ENCODE measurements around the gene EML4.
"Not testable (repeated sequence)": the region's sequence is repeated elsewhere in the genome, so short reads cannot be mapped to it uniquely, and the experiment has no call there.

EML4 gene

DNA sequence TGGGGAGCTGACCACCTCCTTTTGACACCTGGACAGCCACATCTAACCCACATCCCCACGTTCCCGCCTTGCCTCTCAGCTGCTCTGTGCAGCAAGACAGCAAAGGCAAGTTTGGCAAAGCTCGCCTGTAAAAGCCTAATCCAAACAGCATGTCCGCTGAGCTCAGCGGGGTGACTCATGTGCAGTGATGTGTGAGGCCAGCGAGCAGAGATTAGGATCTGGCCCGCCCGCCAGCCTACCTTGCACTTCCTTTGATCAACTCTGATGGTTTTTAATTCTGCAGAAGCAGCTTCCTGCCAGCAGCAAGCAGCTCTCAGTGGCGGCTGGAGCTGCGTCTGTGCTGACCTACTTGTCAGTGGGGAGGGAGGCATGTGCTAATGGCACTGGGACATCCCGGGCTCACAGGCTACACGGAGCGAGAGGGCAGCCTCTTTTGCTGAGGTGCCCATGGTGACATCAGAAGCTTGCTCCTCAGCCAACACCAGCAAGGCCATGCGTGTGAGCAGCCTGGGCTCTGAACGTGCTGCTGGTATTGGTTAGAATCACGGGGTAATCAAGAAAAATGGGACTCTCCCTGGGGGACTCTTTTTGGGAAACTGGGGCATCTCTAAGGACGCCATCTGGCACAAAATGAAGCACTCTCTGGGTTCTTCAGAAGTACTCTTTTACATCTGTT lies 36.0 kb upstream of the EML4 start:
- Mint-ChIP-seq H3K27ac (peak overlapping the region; percentile 83), H3K9me3 (no peaks in the 10 kb centered on the region), H3K4me3 (peak overlapping the region; percentile 76), H3K4me1 (peaks cover 48% of the 10 kb centered on the region), H3K27me3 (no peaks in the 10 kb centered on the region), H3K36me3 (no peaks in the 10 kb centered on the region)
- DNase-seq (ENCODE audit: low spot score in 2 of 2) (peak; percentile 60 to 70), ATAC-seq (ENCODE audit: low read depth) (peak; percentile 88)

GRCh38 chr2:42133771-42134195 lies 35.4 kb upstream of the EML4 start:
- H3K9me3 Mint-ChIP-seq, result no peaks in the 10 kb centered on the region
- ATAC-seq (ENCODE audit: low read depth) (no peak), DNase-seq (ENCODE audit: low spot score in 2 of 2) (no peak)
- peak overlapping the region; percentile 76 for H3K4me3 Mint-ChIP-seq
- no peaks in the 10 kb centered on the region for H3K36me3 Mint-ChIP-seq
- no peaks in the 10 kb centered on the region for H3K27me3 Mint-ChIP-seq
- H3K4me1 Mint-ChIP-seq, result peaks cover 41% of the 10 kb centered on the region
- peak overlapping the region; percentile 83 for H3K27ac Mint-ChIP-seq

DNA sequence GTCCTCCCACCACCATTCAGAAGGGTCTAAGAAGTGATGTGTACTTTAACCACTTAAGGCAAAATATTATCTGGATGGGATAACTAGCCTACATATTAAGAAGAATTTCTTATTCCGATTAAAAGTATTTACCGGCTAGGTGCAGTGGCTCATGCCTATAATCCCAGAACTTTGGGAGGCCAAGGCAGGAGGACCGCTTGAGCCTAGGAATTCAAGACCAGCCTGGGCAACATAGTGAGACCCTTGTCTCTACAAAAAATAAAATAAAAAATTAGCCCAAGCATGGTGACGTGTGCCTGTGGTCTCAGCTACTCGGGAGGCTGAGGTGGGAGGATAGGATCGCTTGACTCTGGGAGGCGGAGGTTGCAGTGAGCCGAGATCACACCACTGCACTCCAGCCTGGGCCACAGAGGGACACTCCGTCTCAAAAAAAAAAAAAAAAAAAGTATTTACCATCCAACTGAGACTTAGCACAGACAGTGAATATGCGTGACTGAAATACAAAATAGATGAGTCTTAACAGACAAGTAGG lies 34.7 kb upstream of the EML4 start:
- H3K27me3 Mint-ChIP-seq; H3K36me3 Mint-ChIP-seq; H3K9me3 Mint-ChIP-seq; H3K4me3 Mint-ChIP-seq; DNase-seq (ENCODE audit: low spot score in 2 of 2); ATAC-seq (ENCODE audit: low read depth); H3K27ac Mint-ChIP-seq: not testable (repeated sequence)
- peaks cover 34% of the 10 kb centered on the region for H3K4me1 Mint-ChIP-seq

GRCh38 chr2:42135381-42136312 lies 33.5 kb upstream of the EML4 start:
- ATAC-seq (ENCODE audit: low read depth), result peak; percentile 14
- no peaks in the 10 kb centered on the region for H3K27me3 Mint-ChIP-seq
- peak overlapping the region; percentile 83 for H3K27ac Mint-ChIP-seq
- no peak for DNase-seq (ENCODE audit: low spot score in 2 of 2)
- peaks cover 24% of the 10 kb centered on the region for H3K4me1 Mint-ChIP-seq
- peak overlapping the region; percentile 4 for H3K4me3 Mint-ChIP-seq
- no peaks in the 10 kb centered on the region for H3K36me3 Mint-ChIP-seq
- H3K9me3 Mint-ChIP-seq, result no peaks in the 10 kb centered on the region

- Mint-ChIP-seq H3K9me3 (no peaks in the 10 kb centered on the region), H3K27ac (no peak overlapping the region), H3K36me3 (no peaks in the 10 kb centered on the region), H3K27me3 (no peaks in the 10 kb centered on the region), H3K4me3 (no peak overlapping the region), H3K4me1 (peaks cover 31% of the 10 kb centered on the region)
- DNase-seq (ENCODE audit: low spot score in 2 of 2), result no peak
- ATAC-seq (ENCODE audit: low read depth), result no peak
These were observed 32.4 kb upstream of the EML4 start for GRCh38 chr2:42136782-42137124.

- Mint-ChIP-seq H3K4me3 (no peak overlapping the region), H3K27me3 (no peaks in the 10 kb centered on the region), H3K36me3 (no peaks in the 10 kb centered on the region), H3K4me1 (peaks cover 32% of the 10 kb centered on the region), H3K27ac (no peak overlapping the region), H3K9me3 (no peaks in the 10 kb centered on the region)
- DNase-seq (ENCODE audit: low spot score in 2 of 2) (no peak), ATAC-seq (ENCODE audit: low read depth) (no peak)
These were observed 31.9 kb upstream of the EML4 start for GRCh38 chr2:42137125-42137841.

GRCh38 chr2:42138163-42139015 lies 30.8 kb upstream of the EML4 start:
- peak overlapping the region; percentile 14 for H3K27ac Mint-ChIP-seq
- H3K36me3 Mint-ChIP-seq, result peaks cover 2% of the 10 kb centered on the region
- no peaks in the 10 kb centered on the region for H3K27me3 Mint-ChIP-seq
- no peaks in the 10 kb centered on the region for H3K9me3 Mint-ChIP-seq
- H3K4me1 Mint-ChIP-seq, result peaks cover 22% of the 10 kb centered on the region
- no peak for DNase-seq (ENCODE audit: low spot score in 2 of 2)
- no peak for ATAC-seq (ENCODE audit: low read depth)
- H3K4me3 Mint-ChIP-seq, result no peak overlapping the region

DNA sequence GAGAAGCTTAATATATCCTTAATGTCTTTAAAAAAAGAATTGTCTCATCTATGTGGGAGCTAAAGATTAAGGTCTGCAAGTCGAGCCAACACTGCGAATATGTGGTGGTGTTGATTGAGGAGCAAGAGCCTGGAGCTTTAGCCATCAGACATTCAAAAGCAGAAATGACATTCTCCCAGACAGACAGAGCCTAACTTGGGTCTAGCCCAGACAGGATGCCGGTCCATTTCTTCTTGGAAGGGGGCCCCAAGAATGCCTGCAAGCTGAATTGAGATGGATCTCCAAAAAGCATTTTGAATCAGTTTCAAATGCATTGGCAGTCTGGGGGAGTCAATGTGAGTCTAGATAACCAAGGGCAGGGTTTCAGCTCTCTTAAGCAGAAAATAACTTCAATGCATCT lies 30.1 kb upstream of the EML4 start:
- Mint-ChIP-seq H3K4me1 (peaks cover 21% of the 10 kb centered on the region), H3K4me3 (no peak overlapping the region), H3K27me3 (no peaks in the 10 kb centered on the region), H3K9me3 (no peaks in the 10 kb centered on the region), H3K27ac (peak overlapping the region; percentile 41), H3K36me3 (peaks cover 7% of the 10 kb centered on the region)
- DNase-seq (ENCODE audit: low spot score in 2 of 2) (no peak), ATAC-seq (ENCODE audit: low read depth) (no peak)

GRCh38 chr2:42140496-42140895 lies 28.7 kb upstream of the EML4 start:
- no peaks in the 10 kb centered on the region for H3K9me3 Mint-ChIP-seq
- ATAC-seq (ENCODE audit: low read depth) (no peak), DNase-seq (ENCODE audit: low spot score in 2 of 2) (no peak)
- no peak overlapping the region for H3K27ac Mint-ChIP-seq
- H3K4me3 Mint-ChIP-seq, result no peak overlapping the region
- H3K36me3 Mint-ChIP-seq, result peaks cover 7% of the 10 kb centered on the region
- peaks cover 16% of the 10 kb centered on the region for H3K4me1 Mint-ChIP-seq
- H3K27me3 Mint-ChIP-seq, result no peaks in the 10 kb centered on the region

DNA sequence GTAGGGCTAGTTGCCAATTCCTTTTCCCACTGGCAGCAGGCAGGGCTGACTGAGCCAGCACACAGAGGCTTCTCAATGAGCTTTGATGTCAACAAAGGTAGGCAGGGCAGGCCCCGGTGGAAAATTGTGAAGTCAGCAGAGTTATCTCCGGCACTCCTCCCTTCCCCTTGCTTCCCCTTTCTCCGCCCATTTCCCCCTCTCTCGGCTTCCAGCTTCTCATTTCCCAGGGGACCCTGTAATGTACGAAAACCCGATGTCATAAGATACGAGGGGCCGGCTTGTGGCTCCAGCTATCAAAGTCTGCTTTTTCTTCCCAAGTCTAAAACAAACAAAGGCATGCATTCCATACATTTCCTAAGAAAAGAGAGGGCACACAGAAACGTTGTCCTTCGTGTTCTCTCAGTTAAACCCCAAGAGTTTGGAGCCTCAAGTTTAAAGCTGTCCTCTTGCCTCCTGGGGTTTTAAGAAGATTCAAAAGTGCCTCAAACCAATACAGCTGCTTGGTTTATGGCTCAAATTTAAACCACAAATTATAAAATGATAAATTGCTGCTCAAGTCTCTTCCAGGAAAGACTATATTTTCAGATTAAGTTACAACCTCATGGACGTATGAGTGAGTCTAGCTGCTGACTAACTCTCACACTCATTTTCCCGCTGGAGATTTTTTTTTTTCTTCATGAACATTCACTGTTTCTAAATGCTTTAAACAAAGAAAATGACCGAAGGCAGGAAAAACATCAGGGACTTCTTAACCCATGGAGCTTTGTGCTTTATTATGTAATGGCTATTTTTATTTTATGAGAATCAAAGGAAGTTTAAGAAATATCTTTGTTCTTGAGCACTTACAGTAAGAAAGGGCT lies 27.2 kb upstream of the EML4 start:
- H3K27ac Mint-ChIP-seq, result peak overlapping the region; percentile 62
- DNase-seq (ENCODE audit: low spot score in 2 of 2) (no peak), ATAC-seq (ENCODE audit: low read depth) (peak; percentile 67)
- peaks cover 11% of the 10 kb centered on the region for H3K36me3 Mint-ChIP-seq
- H3K27me3 Mint-ChIP-seq, result no peaks in the 10 kb centered on the region
- peak overlapping the region; percentile 56 for H3K4me3 Mint-ChIP-seq
- peaks cover 10% of the 10 kb centered on the region for H3K4me1 Mint-ChIP-seq
- H3K9me3 Mint-ChIP-seq, result no peaks in the 10 kb centered on the region

DNA sequence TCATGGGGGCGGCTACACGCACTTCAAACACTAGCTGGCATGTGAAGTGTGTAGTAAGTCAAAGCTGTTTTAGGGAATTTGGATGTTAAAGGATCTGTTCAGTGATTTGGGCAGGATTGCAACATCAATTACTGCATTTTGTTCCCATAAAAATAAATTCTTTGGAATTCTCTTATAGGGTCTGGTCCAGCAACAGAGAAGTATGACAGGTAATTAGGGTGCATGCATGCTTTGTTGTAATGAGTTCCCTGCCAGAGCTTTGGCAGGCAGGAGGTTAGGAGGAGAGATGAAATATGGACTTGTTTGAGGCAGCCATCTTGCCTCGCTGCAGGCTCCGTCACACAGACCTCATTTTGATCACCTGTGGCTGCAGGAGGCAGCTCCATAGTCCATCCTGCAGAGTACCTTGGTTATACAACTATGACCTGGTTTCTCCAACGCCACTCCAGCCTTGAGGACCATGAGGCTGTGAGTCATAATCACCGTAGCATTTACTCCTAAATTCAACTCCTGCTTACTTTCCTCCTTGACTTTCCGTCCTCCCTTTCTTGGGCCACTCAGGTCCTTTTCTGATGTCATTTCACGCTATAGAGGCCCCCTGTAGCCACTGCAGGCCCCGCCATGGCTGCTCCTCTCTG lies 26.5 kb upstream of the EML4 start:
- H3K27ac Mint-ChIP-seq, result no peak overlapping the region
- peaks cover 10% of the 10 kb centered on the region for H3K4me1 Mint-ChIP-seq
- no peak for ATAC-seq (ENCODE audit: low read depth)
- H3K36me3 Mint-ChIP-seq, result peaks cover 15% of the 10 kb centered on the region
- no peaks in the 10 kb centered on the region for H3K27me3 Mint-ChIP-seq
- no peaks in the 10 kb centered on the region for H3K9me3 Mint-ChIP-seq
- no peak overlapping the region for H3K4me3 Mint-ChIP-seq
- DNase-seq (ENCODE audit: low spot score in 2 of 2), result no peak

GRCh38 chr2:42147641-42148274 lies 21.4 kb upstream of the EML4 start:
- ATAC-seq (ENCODE audit: low read depth) (no peak), DNase-seq (ENCODE audit: low spot score in 2 of 2) (no peak)
- Mint-ChIP-seq H3K27ac (no peak overlapping the region), H3K4me3 (no peak overlapping the region), H3K27me3 (no peaks in the 10 kb centered on the region), H3K4me1 (peaks cover 8% of the 10 kb centered on the region), H3K9me3 (peaks cover 3% of the 10 kb centered on the region), H3K36me3 (peaks cover 37% of the 10 kb centered on the region)
